Choroid plexus epithelial cell (primary cell): ENCODE measurements around the gene SARS1.
A peak's percentile ranks its signal among the peaks of the same experiment; 100 is the strongest.

Experiments used
- DNase-seq: peaks from one replicate; pipeline ENCODE4 v3.0.0-alpha.2; 2010; ENCODE audit warnings: low read depth
- H3K4me3 ChIP-seq: 2 replicates; pipeline ENCODE4 v1.5.1; 2011; ENCODE audit warnings: low read depth, mild to moderate bottlenecking, control low read depth, low read length, moderate library complexity
- CTCF ChIP-seq: conservative IDR thresholded peaks from 2 replicates; pipeline ENCODE4 v1.5.1; 2011; ENCODE audit warnings: low read depth, mild to moderate bottlenecking, control low read depth, inconsistent platforms, low read length, moderate library complexity

SARS1 gene

GRCh38 chr1:109225711-109226445, 12.2 kb downstream of the SARS1 start:
- TF ChIP-seq CTCF, result no peak
- H3K4me3 ChIP-seq, result no peak overlapping the region
- no peak for DNase-seq

GRCh38 chr1:109228167-109228566, 14.4 kb downstream of the SARS1 start:
- DNase-seq, result peak; percentile 59
- no peak for TF ChIP-seq CTCF
- no peak overlapping the region for H3K4me3 ChIP-seq

GRCh38 chr1:109229531-109230127, 15.9 kb downstream of the SARS1 start:
- no peak for TF ChIP-seq CTCF
- H3K4me3 ChIP-seq, result no peak overlapping the region
- DNase-seq, result no peak

GRCh38 chr1:109231066-109231465, 17.3 kb downstream of the SARS1 start:
- H3K4me3 ChIP-seq, result no peak overlapping the region
- no peak for DNase-seq
- no peak for TF ChIP-seq CTCF

GRCh38 chr1:109235137-109235536, 21.4 kb downstream of the SARS1 start:
- no peak overlapping the region for H3K4me3 ChIP-seq
- no peak for DNase-seq
- no peak for TF ChIP-seq CTCF

GRCh38 chr1:109237512-109237911, 23.8 kb downstream of the SARS1 start:
- no peak for DNase-seq
- H3K4me3 ChIP-seq, result no peak overlapping the region
- no peak for TF ChIP-seq CTCF

- TF ChIP-seq CTCF, result no peak
- no peak overlapping the region for H3K4me3 ChIP-seq
- no peak for DNase-seq
These were observed 24.7 kb downstream of the SARS1 start for GRCh38 chr1:109238382-109238781.
